Measurements from ENCODE around the gene DCLK1.
A peak's percentile ranks its signal among the peaks of the same experiment; 100 is the strongest.

Gene DCLK1

DNA sequence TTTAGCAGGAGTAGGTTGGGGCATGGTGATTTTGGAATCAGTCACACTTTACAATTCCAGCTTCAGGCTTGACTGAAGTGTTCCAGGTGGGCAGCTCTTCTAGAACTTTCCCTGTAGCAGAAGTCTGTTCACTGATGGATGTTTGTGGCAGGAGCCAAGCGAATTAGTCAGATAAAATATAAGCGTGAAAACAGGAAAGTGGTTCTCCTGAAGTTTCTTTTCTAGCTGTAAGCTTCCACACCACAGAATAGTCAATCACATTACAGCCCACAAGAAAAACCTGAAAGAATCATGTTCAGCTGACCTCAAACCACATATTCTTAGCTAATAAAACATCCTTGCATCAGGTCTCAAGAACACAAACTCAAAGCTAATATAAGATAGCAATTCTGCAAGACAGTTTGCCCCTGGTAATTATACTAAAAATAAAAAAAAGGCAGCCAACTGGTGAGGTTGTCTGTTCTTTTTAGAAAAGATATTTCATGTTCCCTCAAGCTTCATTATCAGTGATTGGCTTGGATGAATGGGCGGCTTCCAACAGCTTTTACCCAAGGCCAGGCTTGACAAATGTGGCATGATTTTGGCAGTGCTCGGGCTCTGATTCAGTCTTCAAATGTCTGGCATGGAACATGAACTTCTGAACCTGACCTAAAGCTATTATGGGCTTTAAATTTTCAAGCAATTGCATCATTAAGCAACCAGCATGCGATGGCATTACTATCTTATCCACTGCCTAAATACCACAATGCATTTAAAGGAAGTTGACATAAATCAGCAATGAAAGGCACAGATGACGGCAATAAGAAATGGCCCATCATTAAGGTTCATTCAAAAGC, 136.8 kb downstream of the DCLK1 start:
- Histone ChIP-seq H3K4me3 (replicated peaks; ENCODE audit: low read depth, low read length) (no peak overlapping the region), H3K27me3 (replicated peaks; ENCODE audit: control insufficient read depth, insufficient read depth, low read length) (no peaks in the 10 kb centered on the region), H3K36me3 (ENCODE audit: control insufficient read depth, insufficient read depth, low read length) (no peaks in the 10 kb centered on the region)
- TF ChIP-seq, protein P1, sequence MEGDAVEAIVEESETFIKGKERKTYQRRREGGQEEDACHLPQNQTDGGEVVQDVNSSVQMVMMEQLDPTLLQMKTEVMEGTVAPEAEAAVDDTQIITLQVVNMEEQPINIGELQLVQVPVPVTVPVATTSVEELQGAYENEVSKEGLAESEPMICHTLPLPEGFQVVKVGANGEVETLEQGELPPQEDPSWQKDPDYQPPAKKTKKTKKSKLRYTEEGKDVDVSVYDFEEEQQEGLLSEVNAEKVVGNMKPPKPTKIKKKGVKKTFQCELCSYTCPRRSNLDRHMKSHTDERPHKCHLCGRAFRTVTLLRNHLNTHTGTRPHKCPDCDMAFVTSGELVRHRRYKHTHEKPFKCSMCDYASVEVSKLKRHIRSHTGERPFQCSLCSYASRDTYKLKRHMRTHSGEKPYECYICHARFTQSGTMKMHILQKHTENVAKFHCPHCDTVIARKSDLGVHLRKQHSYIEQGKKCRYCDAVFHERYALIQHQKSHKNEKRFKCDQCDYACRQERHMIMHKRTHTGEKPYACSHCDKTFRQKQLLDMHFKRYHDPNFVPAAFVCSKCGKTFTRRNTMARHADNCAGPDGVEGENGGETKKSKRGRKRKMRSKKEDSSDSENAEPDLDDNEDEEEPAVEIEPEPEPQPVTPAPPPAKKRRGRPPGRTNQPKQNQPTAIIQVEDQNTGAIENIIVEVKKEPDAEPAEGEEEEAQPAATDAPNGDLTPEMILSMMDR (IDR thresholded peaks at IDR 0.05; ENCODE audit: insufficient read depth, low read length, poor library complexity, severe bottlenecking), result no peak
- DNase-seq (ENCODE audit: extremely low read depth, insufficient read length), result no peak

DNA sequence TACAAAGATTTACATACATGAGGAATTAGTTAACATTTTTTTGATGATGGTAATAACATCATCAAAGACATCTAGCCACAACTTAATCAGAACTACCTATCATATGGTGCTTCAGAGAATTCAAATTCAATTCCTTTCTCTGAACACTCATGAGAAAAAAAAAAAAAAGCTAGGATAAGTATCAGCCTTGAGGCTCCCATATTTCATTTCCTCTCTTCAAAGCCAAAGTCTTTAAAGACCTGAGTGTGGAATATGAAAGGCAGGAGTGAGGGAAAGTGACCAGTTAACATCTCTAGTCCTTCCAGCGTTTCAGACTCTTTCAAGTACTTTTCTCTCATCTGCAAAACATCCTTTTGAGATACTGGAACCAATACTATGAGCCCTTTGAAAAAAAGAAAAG, 137.5 kb downstream of the DCLK1 start:
- DNase-seq (ENCODE audit: extremely low read depth, insufficient read length), result no peak
- H3K27me3 ChIP-seq (replicated peaks; ENCODE audit: control insufficient read depth, insufficient read depth, low read length), result no peaks in the 10 kb centered on the region
- H3K36me3 ChIP-seq (ENCODE audit: control insufficient read depth, insufficient read depth, low read length), result no peaks in the 10 kb centered on the region
- TF ChIP-seq, protein P1 (IDR thresholded peaks at IDR 0.05; ENCODE audit: insufficient read depth, low read length, poor library complexity, severe bottlenecking), result no peak
- no peak overlapping the region for H3K4me3 ChIP-seq (replicated peaks; ENCODE audit: low read depth, low read length)

DNA sequence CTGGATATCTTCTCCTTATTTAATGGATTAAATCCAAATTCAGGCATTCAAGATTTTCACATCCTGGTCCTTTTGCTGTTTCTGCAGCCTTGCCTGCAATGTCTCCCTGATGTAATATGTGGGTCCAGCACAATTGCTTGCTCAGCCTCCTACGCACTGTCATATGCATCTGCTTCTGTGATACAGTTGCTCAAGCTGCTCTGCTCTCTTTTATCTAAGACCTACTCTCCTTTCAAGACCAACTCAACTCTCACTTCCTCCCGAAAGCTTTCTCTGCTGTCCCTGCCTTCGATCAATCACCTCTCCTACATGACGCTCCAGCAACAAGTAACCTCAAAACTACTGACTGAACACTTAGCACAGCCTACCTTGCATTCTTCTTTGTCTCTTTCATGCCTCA, 138.2 kb downstream of the DCLK1 start:
- Histone ChIP-seq H3K36me3 (ENCODE audit: control insufficient read depth, insufficient read depth, low read length) (no peaks in the 10 kb centered on the region), H3K4me3 (replicated peaks; ENCODE audit: low read depth, low read length) (no peak overlapping the region), H3K27me3 (replicated peaks; ENCODE audit: control insufficient read depth, insufficient read depth, low read length) (no peaks in the 10 kb centered on the region)
- TF ChIP-seq, protein P1 (IDR thresholded peaks at IDR 0.05; ENCODE audit: insufficient read depth, low read length, poor library complexity, severe bottlenecking), result no peak
- DNase-seq (ENCODE audit: extremely low read depth, insufficient read length), result no peak

DNA sequence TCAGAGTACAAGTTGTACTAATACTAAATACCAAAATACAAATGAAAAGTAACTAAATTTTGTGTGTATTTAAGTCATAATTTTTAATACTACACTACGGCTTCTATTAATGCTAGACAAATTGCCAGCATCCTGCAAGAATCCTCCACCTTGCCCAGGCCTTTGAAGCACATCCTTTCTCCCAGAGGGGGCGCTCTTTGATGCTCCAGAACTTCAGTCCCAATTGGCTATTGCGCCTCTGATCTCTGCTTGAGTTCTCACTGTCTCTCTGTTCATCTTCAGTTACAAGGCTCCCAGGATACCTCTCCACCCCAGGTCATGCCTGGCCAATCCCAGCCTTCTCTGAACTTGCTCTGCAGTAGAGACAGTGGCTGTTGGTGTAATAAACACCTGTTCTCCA, 141.0 kb downstream of the DCLK1 start:
- no peak overlapping the region for H3K4me3 ChIP-seq (replicated peaks; ENCODE audit: low read depth, low read length)
- TF ChIP-seq, protein P1 (IDR thresholded peaks at IDR 0.05; ENCODE audit: insufficient read depth, low read length, poor library complexity, severe bottlenecking), result peak; percentile 5
- DNase-seq (ENCODE audit: extremely low read depth, insufficient read length), result no peak
- no peaks in the 10 kb centered on the region for H3K36me3 ChIP-seq (ENCODE audit: control insufficient read depth, insufficient read depth, low read length)
- H3K27me3 ChIP-seq (replicated peaks; ENCODE audit: control insufficient read depth, insufficient read depth, low read length), result no peaks in the 10 kb centered on the region

DNA sequence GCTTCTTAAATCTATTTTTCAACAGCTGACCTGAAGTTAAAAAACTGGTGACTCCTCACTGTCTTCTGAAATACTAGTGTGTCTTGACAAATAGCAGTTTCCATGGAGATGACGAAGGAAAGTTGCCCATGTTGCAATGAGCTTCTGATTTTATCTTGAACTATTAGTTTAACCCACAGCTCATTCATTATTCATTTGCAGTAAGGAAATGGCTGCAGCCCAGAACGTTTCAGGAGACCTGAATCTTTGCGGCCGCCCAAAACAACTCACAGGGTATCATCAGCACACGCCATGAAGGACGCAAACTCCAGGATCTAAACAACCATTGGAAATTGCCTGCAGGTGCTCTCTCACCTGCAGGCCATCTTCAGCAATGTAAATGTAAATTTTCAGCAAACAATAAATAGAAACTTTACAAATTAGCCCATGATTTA, 142.5 kb downstream of the DCLK1 start:
- DNase-seq (ENCODE audit: extremely low read depth, insufficient read length), result no peak
- Histone ChIP-seq H3K4me3 (replicated peaks; ENCODE audit: low read depth, low read length) (no peak overlapping the region), H3K36me3 (ENCODE audit: control insufficient read depth, insufficient read depth, low read length) (no peaks in the 10 kb centered on the region), H3K27me3 (replicated peaks; ENCODE audit: control insufficient read depth, insufficient read depth, low read length) (no peaks in the 10 kb centered on the region)
- TF ChIP-seq, protein P1 (IDR thresholded peaks at IDR 0.05; ENCODE audit: insufficient read depth, low read length, poor library complexity, severe bottlenecking), result no peak

Measured in GM06990 (cell line).